A549 (cell line): ENCODE data around the gene GRIK1. TPM values are rescaled to one million over a fixed set of nuclear protein-coding genes. Genes with fewer than 3 reads are reported as not detected.

Source experiments
- ATAC-seq, 2 experiments: fragments of 200-7000 bp in 1 of 2; fragments of >200 bp in 1 of 2; cut with Nextera tagmentation in 1 of 2; cut with Tn5 transposase in 1 of 2; 3 replicates each; pipeline versions ENCODE4 v1.8.0 to v1.9.1; 2018 to 2020; ENCODE audit warnings: mild to moderate bottlenecking in 1 of 2, moderate library complexity in 1 of 2
- CTCF ChIA-PET: fragments of 300-600 bp; sonication (Branson Sonifier 250); formaldehyde crosslinking; extraction: SDS; loops from one replicate; lab custom pipeline; 2021; ENCODE audit warnings: antibody characterized with exemption, inconsistent platforms; lab: Yijun Ruan, JAX
- POLR2A ChIA-PET: fragments of 350-600 bp; formaldehyde crosslinking; extraction: SDS; loops from one replicate; lab custom pipeline; 2021; ENCODE audit warnings: antibody characterized with exemption, inconsistent platforms; lab: Yijun Ruan, JAX
- DNase-seq, 2 experiments: peaks; one replicate each; pipeline versions ENCODE4 v3.0.0 to v3.0.0-alpha.2; 2011 to 2016; ENCODE audit warnings: low read depth in 1 of 2, low spot score in 1 of 2
- FAIRE-seq: peaks from 2 replicates; lab custom pipeline; 2011; peaks lifted over from hg19 to GRCh38; lab: Jason Lieb, UNC
- H3K27ac ChIP-seq, 2 experiments: fragments of >200 bp; sonication (Bioruptor Twin); formaldehyde crosslinking; 3 replicates each; pipeline ENCODE4 v1.5.1; 2016 to 2017
- H3K4me1 ChIP-seq: fragments of >200 bp; sonication (Bioruptor Twin); formaldehyde crosslinking; 3 replicates; pipeline ENCODE4 v1.6.1; 2016
- H3K4me2 ChIP-seq: fragments of >200 bp; sonication (Bioruptor Twin); formaldehyde crosslinking; 3 replicates; pipeline ENCODE4 v1.6.1; 2016
- H3K4me3 ChIP-seq: fragments of >200 bp; sonication (Bioruptor Twin); formaldehyde crosslinking; 3 replicates; pipeline ENCODE4 v1.5.1; 2016
- H3K9me3 ChIP-seq: fragments of >200 bp; sonication (Bioruptor Twin); formaldehyde crosslinking; 3 replicates; pipeline ENCODE4 v1.6.1; 2016
- BCL3 ChIP-seq: fragments of >200 bp; sonication (Bioruptor Twin); formaldehyde crosslinking; IDR thresholded peaks from 3 replicates; pipeline ENCODE4 v1.6.1; 2016
- BHLHE40 ChIP-seq: IDR thresholded peaks from 2 replicates; pipeline ENCODE4 v1.6.1; 2012; ENCODE audit warnings: low read depth, low read length, inconsistent platforms
- ELK1 ChIP-seq: fragments of 150-350 bp; IDR thresholded peaks from 2 replicates; pipeline ENCODE4 v1.6.1; 2014; ENCODE audit warnings: low read depth, mild to moderate bottlenecking, low read length
- FOSL2 ChIP-seq, 2 experiments: fragments of 450-650 bp in 1 of 2; fragments of >200 bp in 1 of 2; sonication (Bioruptor Twin) in 1 of 2; formaldehyde crosslinking; IDR thresholded peaks; 2 replicates each; pipeline versions ENCODE4 v1.5.0 to v1.6.1; 2016 to 2020; ENCODE audit warnings: mild to moderate bottlenecking in 1 of 2, moderate library complexity in 1 of 2
- GATA3 ChIP-seq: IDR thresholded peaks from 2 replicates; pipeline ENCODE4 v1.6.1; 2012; ENCODE audit warnings: borderline replicate concordance
- HDAC2 ChIP-seq: fragments of 200-600 bp; sonication (generic); IDR thresholded peaks from 2 replicates; pipeline ENCODE4 v1.6.1; 2016
- HMGXB4 ChIP-seq: fragments of 250-450 bp; sonication (Bioruptor Pico); IDR thresholded peaks from 2 replicates; pipeline ENCODE4 v1.5.0; 2021; ENCODE audit warnings: mild to moderate bottlenecking, moderate library complexity, borderline replicate concordance
- JUN ChIP-seq, 2 experiments: fragments of >200 bp; sonication (Bioruptor Twin); formaldehyde crosslinking; IDR thresholded peaks; 2 replicates in 1 of 2; 3 replicates in 1 of 2; pipeline ENCODE4 v1.6.1; 2016 to 2017
- JUNB ChIP-seq: fragments of >200 bp; sonication (Bioruptor Twin); formaldehyde crosslinking; IDR thresholded peaks from 2 replicates; pipeline ENCODE4 v1.6.1; 2016
- MAX ChIP-seq: IDR thresholded peaks from 2 replicates; pipeline ENCODE4 v1.6.1; 2012
- MAZ ChIP-seq: fragments of 150-350 bp; IDR thresholded peaks from 2 replicates; pipeline ENCODE4 v1.6.1; 2014; ENCODE audit warnings: antibody characterized with exemption, low read depth, low read length, borderline replicate concordance
- MYC ChIP-seq: IDR thresholded peaks from 2 replicates; pipeline ENCODE4 v1.6.1; 2012; ENCODE audit warnings: mild to moderate bottlenecking, inconsistent platforms, low read length, improper control_type of control experiment, borderline replicate concordance
- NFE2L2 ChIP-seq: fragments of 150-350 bp; conservative IDR thresholded peaks from 2 replicates; pipeline ENCODE4 v1.6.1; 2014; ENCODE audit warnings: low read length
- NR3C1 ChIP-seq: fragments of >200 bp; sonication (Bioruptor Twin); formaldehyde crosslinking; IDR thresholded peaks from 3 replicates; pipeline ENCODE4 v1.6.1; 2017
- PBX3 ChIP-seq: IDR thresholded peaks from 2 replicates; pipeline ENCODE4 v1.6.1; 2012
- POLR2AphosphoS2 ChIP-seq: conservative IDR thresholded peaks from 2 replicates; pipeline ENCODE4 v1.6.1; 2012; ENCODE audit warnings: low read length, improper control_type of control experiment, inconsistent platforms
- RCOR1 ChIP-seq: fragments of 150-350 bp; IDR thresholded peaks from 2 replicates; pipeline ENCODE4 v1.6.1; 2014; ENCODE audit warnings: antibody characterized with exemption, low read length, low read depth
- RFX5 ChIP-seq: fragments of 450-650 bp; IDR thresholded peaks from 2 replicates; pipeline ENCODE4 v1.7.1; 2014; ENCODE audit warnings: antibody characterized with exemption, mild to moderate bottlenecking, moderate library complexity
- RNF2 ChIP-seq: fragments of 200-600 bp; sonication (generic); IDR thresholded peaks from 2 replicates; pipeline ENCODE4 v1.6.1; 2016; ENCODE audit warnings: low read depth, mild to moderate bottlenecking, antibody characterized with exemption, moderate library complexity, borderline replicate concordance
- SMC3 ChIP-seq: fragments of >200 bp; sonication (Bioruptor Twin); formaldehyde crosslinking; IDR thresholded peaks from 3 replicates; pipeline ENCODE4 v1.6.1; 2018; ENCODE audit warnings: inconsistent platforms
- SREBF2 ChIP-seq: fragments of 450-650 bp; IDR thresholded peaks from 2 replicates; pipeline ENCODE4 v1.6.1; 2014; ENCODE audit warnings: mild to moderate bottlenecking, moderate library complexity
- TP53 ChIP-seq: fragments of 250-450 bp; sonication (Bioruptor Pico); IDR thresholded peaks from 2 replicates; pipeline ENCODE4 v1.5.0; 2021; ENCODE audit warnings: mild to moderate bottlenecking, moderate library complexity
- USF2 ChIP-seq: fragments of 450-650 bp; IDR thresholded peaks from 2 replicates; pipeline ENCODE4 v1.6.1; 2014; ENCODE audit warnings: antibody characterized with exemption
- ZFP36 ChIP-seq: fragments of 450-650 bp; IDR thresholded peaks from 2 replicates; pipeline ENCODE4 v1.6.1; 2014; ENCODE audit warnings: borderline replicate concordance; ENCODE audit not compliant: partially characterized antibody
- ZNF302 ChIP-seq: fragments of 250-450 bp; sonication (Bioruptor Pico); IDR thresholded peaks from 2 replicates; pipeline ENCODE4 v1.9.0; 2021; ENCODE audit warnings: inconsistent platforms, mild to moderate bottlenecking, moderate library complexity
- ZSCAN20 ChIP-seq: fragments of 250-450 bp; sonication (Bioruptor Pico); IDR thresholded peaks from 2 replicates; pipeline ENCODE4 v1.8.0; 2022; ENCODE audit warnings: mild to moderate bottlenecking, moderate library complexity
- WGBS: methylation state at CpG from one replicate; pipeline ENCODE4 v1.1.6; 2017; ENCODE audit errors: missing lambda C conversion rate; 5-methylcytosine and 5-hydroxymethylcytosine counted together
- polyA plus RNA-seq, 4 experiments: library from polyadenylated mRNA; depleted of rRNA in 3 of 4; stranded (reverse); fragments of >200 nt; fragmentation: RNase III in 1 of 4; extraction: RNeasy Plus Mini Kit Qiagen cat#74134 plus additional on column Dnase treatment in 1 of 4; gene quantifications; 2 replicates in 3 of 4; 3 replicates in 1 of 4; pipeline ENCODE4 v1.2.3, GENCODE V29; 2011 to 2017

GRIK1 gene
- polyA plus RNA-seq, 2 of the 4 experiments (the other 2 are of a cell fraction) = not detected

- WGBS = 67% methylated on average over 2 of the region's 2 CpGs
- no peak for DNase-seq
- FAIRE-seq = no peak
- POLR2A ChIA-PET = no interaction called here
- Histone ChIP-seq H3K4me3 (no peak overlapping the region), H3K4me1 (no peaks in the 10 kb centered on the region), H3K9me3 (no peaks in the 10 kb centered on the region), H3K4me2 (no peak overlapping the region), H3K27ac (no peak overlapping the region)
- TF ChIP-seq MAX (no peak), JUNB (no peak), GATA3 (no peak), ZNF302 (CRISPR knock-in tag) (no peak), ELK1 (no peak), USF2 (no peak)
- ATAC-seq = no peak
- CTCF ChIA-PET = no interaction called here
Measured at GRCh38 chr21:29715089-29715488, 224.7 kb downstream of the GRIK1 start.

- 44% methylated on average over 2 of the region's 2 CpGs for WGBS
- DNase-seq = no peak
- POLR2A ChIA-PET = no interaction called here
- CTCF ChIA-PET = no interaction called here
- Histone ChIP-seq H3K9me3 (no peaks in the 10 kb centered on the region), H3K4me1 (no peaks in the 10 kb centered on the region), H3K4me3 (no peak overlapping the region), H3K4me2 (no peak overlapping the region), H3K27ac (no peak overlapping the region)
- ATAC-seq = no peak
- FAIRE-seq = no peak
- no peak for TF ChIP-seq RCOR1
- TF ChIP-seq SREBF2 = no peak
- no peak for TF ChIP-seq NR3C1
- no peak for TF ChIP-seq TP53 (CRISPR knock-in tag)
- no peak for TF ChIP-seq ZFP36
- no peak for TF ChIP-seq RNF2
- no peak for TF ChIP-seq NFE2L2
- TF ChIP-seq RFX5 = no peak
- no peak for TF ChIP-seq FOSL2 (IDR thresholded peaks at IDR 0.05)
- TF ChIP-seq FOSL2 (CRISPR knock-in tag; IDR thresholded peaks at IDR 0.05) = no peak
- TF ChIP-seq POLR2AphosphoS2 = no peak
- no peak for TF ChIP-seq JUN (IDR thresholded peaks at IDR 0.05)
- no peak for TF ChIP-seq BHLHE40
- TF ChIP-seq SMC3 = no peak
- no peak for TF ChIP-seq MYC
- TF ChIP-seq BCL3 = no peak
- no peak for TF ChIP-seq MAZ
- TF ChIP-seq PBX3 = no peak
- TF ChIP-seq ZSCAN20 (CRISPR knock-in tag) = no peak
- no peak for TF ChIP-seq HDAC2
- no peak for TF ChIP-seq HMGXB4 (CRISPR knock-in tag)
Measured at GRCh38 chr21:29712818-29713217, 227.0 kb downstream of the GRIK1 start.
